Natural killer cell (primary cell): ENCODE measurements around the gene KCNJ6. TPM values are rescaled to one million over a fixed set of nuclear protein-coding genes. Genes with fewer than 3 reads are reported as not detected.

Source experiments
- ATAC-seq, 3 donors: fragments of 150-1000 bp in 2 of 3; fragments of 200-7000 bp in 1 of 3; cut with Tn5 transposase; 1 replicate in 1 of 3; 2 replicates in 2 of 3; pipeline ENCODE4 v1.10.0; 2021; ENCODE audit warnings: mild to moderate bottlenecking in 2 of 3, moderate library complexity in 2 of 3
- DNase-seq, 2 donors: peaks; one replicate each; pipeline versions ENCODE4 v3.0.0 to v3.0.0-alpha.2; 2013 to 2021; ENCODE audit warnings: mixed read lengths in 1 of 2
- H3K27ac ChIP-seq: one replicate; pipeline ENCODE4 v1.5.1; 2013; ENCODE audit warnings: mild to moderate bottlenecking, low read length
- H3K27me3 ChIP-seq: one replicate; pipeline ENCODE4 v1.6.1; 2013; ENCODE audit warnings: low read length; ENCODE audit not compliant: control insufficient read depth, insufficient read depth
- H3K36me3 ChIP-seq: one replicate; pipeline ENCODE4 v1.6.1; 2013; ENCODE audit warnings: low read length; ENCODE audit not compliant: control insufficient read depth, insufficient read depth
- H3K4me1 ChIP-seq: one replicate; pipeline ENCODE4 v1.6.1; 2013; ENCODE audit warnings: low read length; ENCODE audit not compliant: control insufficient read depth, insufficient read depth
- H3K4me3 ChIP-seq: one replicate; pipeline ENCODE4 v1.5.1; 2013; ENCODE audit warnings: low read length
- H3K9me3 ChIP-seq: one replicate; pipeline ENCODE4 v1.6.1; 2013; ENCODE audit warnings: low read length; ENCODE audit not compliant: control insufficient read depth, insufficient read depth
- H3K27ac Mint-ChIP-seq, 2 donors: one replicate each; pipeline ENCODE4 v1.8.0; 2022; ENCODE audit warnings: mild to moderate bottlenecking in 2 of 2, mixed read lengths in 2 of 2, moderate library complexity in 1 of 2
- H3K27me3 Mint-ChIP-seq, 2 donors: one replicate each; pipeline ENCODE4 v1.8.0; 2022; ENCODE audit warnings: low read depth in 2 of 2, mixed read lengths in 2 of 2
- H3K36me3 Mint-ChIP-seq: one replicate; pipeline ENCODE4 v1.8.0; 2022; ENCODE audit warnings: mixed read lengths
- H3K4me1 Mint-ChIP-seq, 2 donors: one replicate each; pipeline ENCODE4 v1.8.0; 2022; ENCODE audit warnings: mixed read lengths in 2 of 2
- H3K4me3 Mint-ChIP-seq: one replicate; pipeline ENCODE4 v1.8.0; 2022; ENCODE audit warnings: mild to moderate bottlenecking, moderate library complexity, mixed read lengths
- H3K9me3 Mint-ChIP-seq, 2 donors: one replicate each; pipeline ENCODE4 v1.8.0; 2022; ENCODE audit warnings: mixed read lengths in 2 of 2
- WGBS: methylation state at CpG from one replicate; pipeline ENCODE4 v1.1.7; 2013; ENCODE audit warnings: missing lambda C conversion rate; ENCODE audit not compliant: insufficient coverage; 5-methylcytosine and 5-hydroxymethylcytosine counted together
- intact Hi-C: fragments of 100-400 bp; cut with micrococcal nuclease; formaldehyde crosslinking; loops from one replicate; pipeline ENCODE4 v1.14.2; 2022
- total RNA-seq, 4 donors: library from RNA; stranded (reverse); fragments of 120-200 nt in 1 of 4; gene quantifications; one replicate each; pipeline versions ENCODE4 v1.2.3 to v1.2.4, GENCODE V29; 2013 to 2022
- TF ChIP-seq, protein P1 (sequence below): fragments of 200-600 bp; IDR thresholded peaks from one replicate; pipeline ENCODE4 v1.8.0; 2022; ENCODE audit warnings: antibody characterized with exemption

The KCNJ6 gene
- total RNA-seq, 3 donors from 2014 or later (not counting 1 experiment from before 2014, with no cell fraction given): not detected

DNA sequence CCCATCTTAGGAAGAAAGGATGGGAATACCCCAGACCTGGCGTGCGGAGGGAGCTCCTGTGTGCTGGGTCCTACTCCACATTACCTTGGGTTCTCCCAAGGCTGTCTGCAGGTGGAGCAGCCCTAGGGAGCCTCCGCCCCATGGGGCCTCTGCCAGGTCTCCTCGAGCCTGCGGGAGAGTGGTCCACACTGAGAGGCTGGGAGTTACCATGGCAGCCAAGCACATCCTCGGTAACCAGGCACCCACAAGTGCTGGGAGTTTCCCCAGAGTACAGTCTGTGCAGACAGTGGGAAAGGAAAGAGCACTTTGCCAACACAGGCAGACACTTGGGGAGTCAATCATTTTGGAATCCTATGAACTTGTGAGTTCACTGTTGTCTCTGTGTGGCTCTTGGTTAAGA is 300.3 kb downstream of the KCNJ6 start:
- intact Hi-C loops: no loop called here
- no peaks in the 10 kb centered on the region for H3K36me3 ChIP-seq
- DNase-seq (no peak), ATAC-seq (no peak)
- 89% methylated on average over 6 of the region's 6 CpGs for WGBS
- Mint-ChIP-seq H3K4me3 (no peak overlapping the region), H3K27me3 (peaks cover 13 to 49% of the 10 kb centered on the region in 2 donors), H3K27ac (no peak overlapping the region), H3K9me3 (no peaks in the 10 kb centered on the region), H3K36me3 (no peaks in the 10 kb centered on the region), H3K4me1 (no peaks in the 10 kb centered on the region)
- H3K27me3 ChIP-seq: no peaks in the 10 kb centered on the region
- no peak overlapping the region for H3K27ac ChIP-seq
- H3K4me1 ChIP-seq: no peaks in the 10 kb centered on the region
- TF ChIP-seq, protein P1, sequence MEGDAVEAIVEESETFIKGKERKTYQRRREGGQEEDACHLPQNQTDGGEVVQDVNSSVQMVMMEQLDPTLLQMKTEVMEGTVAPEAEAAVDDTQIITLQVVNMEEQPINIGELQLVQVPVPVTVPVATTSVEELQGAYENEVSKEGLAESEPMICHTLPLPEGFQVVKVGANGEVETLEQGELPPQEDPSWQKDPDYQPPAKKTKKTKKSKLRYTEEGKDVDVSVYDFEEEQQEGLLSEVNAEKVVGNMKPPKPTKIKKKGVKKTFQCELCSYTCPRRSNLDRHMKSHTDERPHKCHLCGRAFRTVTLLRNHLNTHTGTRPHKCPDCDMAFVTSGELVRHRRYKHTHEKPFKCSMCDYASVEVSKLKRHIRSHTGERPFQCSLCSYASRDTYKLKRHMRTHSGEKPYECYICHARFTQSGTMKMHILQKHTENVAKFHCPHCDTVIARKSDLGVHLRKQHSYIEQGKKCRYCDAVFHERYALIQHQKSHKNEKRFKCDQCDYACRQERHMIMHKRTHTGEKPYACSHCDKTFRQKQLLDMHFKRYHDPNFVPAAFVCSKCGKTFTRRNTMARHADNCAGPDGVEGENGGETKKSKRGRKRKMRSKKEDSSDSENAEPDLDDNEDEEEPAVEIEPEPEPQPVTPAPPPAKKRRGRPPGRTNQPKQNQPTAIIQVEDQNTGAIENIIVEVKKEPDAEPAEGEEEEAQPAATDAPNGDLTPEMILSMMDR: no peak
- no peak overlapping the region for H3K4me3 ChIP-seq
- no peaks in the 10 kb centered on the region for H3K9me3 ChIP-seq

DNA sequence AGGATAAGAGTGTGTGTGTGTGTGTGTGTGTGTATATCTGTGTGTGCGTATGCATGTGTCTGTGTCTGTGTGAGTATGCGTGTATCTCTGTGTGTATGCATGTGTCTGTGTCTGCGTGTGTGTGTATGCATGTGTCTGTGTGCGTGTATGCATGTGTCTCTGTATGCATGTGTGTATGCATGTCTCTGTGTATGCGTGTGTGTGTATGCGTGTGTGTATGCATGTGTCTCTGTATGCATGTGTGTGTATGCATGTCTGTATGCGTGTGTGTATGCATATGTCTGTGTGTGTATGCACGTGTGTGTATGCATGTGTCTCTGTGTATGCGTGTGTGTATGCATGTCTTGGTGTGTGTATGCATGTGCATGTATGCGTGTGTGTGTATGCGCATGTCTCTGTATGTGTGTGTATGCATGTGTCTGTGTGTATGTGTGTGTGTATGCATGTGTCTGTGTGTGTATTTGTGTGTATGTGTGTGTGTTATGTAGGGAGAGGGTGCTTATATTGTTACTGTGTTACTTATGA is 301.8 kb downstream of the KCNJ6 start:
- peak in 1 of 3 donors; percentile 37 for ATAC-seq
- no peak overlapping the region for H3K4me3 ChIP-seq
- WGBS: 95% methylated on average over 11 of the region's 11 CpGs

DNA sequence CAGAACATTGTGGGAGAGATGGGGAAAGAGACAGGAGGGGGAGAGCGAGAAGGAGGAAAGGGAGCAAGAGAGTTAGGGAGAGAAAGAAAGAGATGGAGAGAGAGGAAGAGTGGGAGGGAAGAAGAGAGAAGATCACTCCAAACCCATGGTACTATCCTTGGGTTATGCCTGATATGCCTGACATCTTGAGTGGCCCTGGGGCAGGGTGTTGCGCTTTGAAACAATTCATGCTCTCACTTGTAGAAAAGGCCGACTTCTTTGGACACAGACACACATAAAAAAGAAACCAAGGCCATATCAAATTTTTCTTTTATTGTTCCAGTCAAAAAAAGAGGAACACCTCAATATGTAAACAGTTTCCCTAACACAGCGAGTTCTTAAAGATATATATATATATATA is 309.2 kb downstream of the KCNJ6 start:
- Mint-ChIP-seq H3K27ac (no peak overlapping the region), H3K9me3 (peaks cover 0 to 4% of the 10 kb centered on the region in 2 donors), H3K4me1 (no peaks in the 10 kb centered on the region), H3K4me3 (no peak overlapping the region), H3K27me3 (peaks cover 21 to 40% of the 10 kb centered on the region in 2 donors), H3K36me3 (no peaks in the 10 kb centered on the region)
- Histone ChIP-seq H3K27me3 (peaks cover 3% of the 10 kb centered on the region), H3K9me3 (no peaks in the 10 kb centered on the region), H3K27ac (no peak overlapping the region), H3K4me3 (no peak overlapping the region), H3K36me3 (no peaks in the 10 kb centered on the region), H3K4me1 (no peaks in the 10 kb centered on the region)
- WGBS: 67% methylated on average over 3 of the region's 4 CpGs
- DNase-seq: no peak
- TF ChIP-seq, protein P1: no peak
- intact Hi-C loops: no loop called here
- ATAC-seq: no peak

More for the DNA sequence above, 301.8 kb downstream of the KCNJ6 start:
- no peak for DNase-seq
- Histone ChIP-seq H3K27ac (no peak overlapping the region), H3K27me3 (no peaks in the 10 kb centered on the region), H3K36me3 (no peaks in the 10 kb centered on the region), H3K9me3 (no peaks in the 10 kb centered on the region), H3K4me1 (no peaks in the 10 kb centered on the region)
- Mint-ChIP-seq H3K36me3 (no peaks in the 10 kb centered on the region), H3K4me3 (no peak overlapping the region), H3K4me1 (no peaks in the 10 kb centered on the region), H3K27ac (no peak overlapping the region), H3K27me3 (peaks cover 13 to 39% of the 10 kb centered on the region in 2 donors), H3K9me3 (no peaks in the 10 kb centered on the region)
- TF ChIP-seq, protein P1: no peak
- intact Hi-C loops: no loop called here

DNA sequence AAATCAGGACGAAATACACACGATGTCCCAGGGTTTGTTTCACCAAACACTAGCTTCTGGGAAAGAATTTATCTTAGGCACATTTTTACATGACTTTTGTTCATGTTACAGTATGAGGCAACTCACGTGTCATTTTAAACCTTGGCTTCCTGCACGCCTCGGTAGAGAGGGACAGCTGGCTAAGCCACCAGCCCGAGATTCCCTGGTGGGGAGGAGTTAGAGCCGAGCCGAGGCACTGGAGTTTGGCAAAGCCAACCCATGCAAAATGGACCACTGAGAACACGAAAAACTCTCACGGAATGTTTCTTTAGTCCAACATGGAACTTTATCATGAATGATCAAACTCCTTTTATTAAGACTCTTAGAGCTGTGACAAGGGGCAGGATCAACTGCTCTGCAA is 309.7 kb downstream of the KCNJ6 start:
- WGBS: 88% methylated on average over 10 of the region's 10 CpGs
- TF ChIP-seq, protein P1: no peak
- ATAC-seq: no peak
- H3K27me3 Mint-ChIP-seq: peaks cover 21 to 34% of the 10 kb centered on the region in 2 donors
- Histone ChIP-seq H3K4me3 (no peak overlapping the region), H3K27ac (no peak overlapping the region), H3K27me3 (peaks cover 3% of the 10 kb centered on the region), H3K9me3 (no peaks in the 10 kb centered on the region), H3K4me1 (no peaks in the 10 kb centered on the region), H3K36me3 (no peaks in the 10 kb centered on the region)
- H3K4me3 Mint-ChIP-seq: no peak overlapping the region
- no peaks in the 10 kb centered on the region for H3K36me3 Mint-ChIP-seq
- no peaks in the 10 kb centered on the region for H3K4me1 Mint-ChIP-seq
- intact Hi-C loops: no loop called here
- no peak for DNase-seq
- H3K27ac Mint-ChIP-seq: no peak overlapping the region
- peaks cover 0 to 4% of the 10 kb centered on the region in 2 donors for H3K9me3 Mint-ChIP-seq
